Measurements from ENCODE around the gene CPSF4. TPM values are rescaled to one million over a fixed set of nuclear protein-coding genes. Genes with fewer than 3 reads are reported as not detected.

Gene CPSF4
- total RNA-seq, 1 donor = 23.3 TPM

- no peak overlapping the region for H3K4me3 ChIP-seq (ENCODE audit: low read depth, low read length)
- TF ChIP-seq CTCF (IDR thresholded peaks at IDR 0.05; ENCODE audit: insufficient read depth, low read length) = no peak
- no peak for DNase-seq (ENCODE audit: low read depth)
Measured at GRCh38 chr7:99461221-99461620, 22.5 kb downstream of the CPSF4 start.

- H3K4me3 ChIP-seq (ENCODE audit: low read depth, low read length) = peak overlapping the region; percentile 97
- no peak for TF ChIP-seq CTCF (IDR thresholded peaks at IDR 0.05; ENCODE audit: insufficient read depth, low read length)
- DNase-seq (ENCODE audit: low read depth) = no peak
Measured at GRCh38 chr7:99465421-99465768, 26.7 kb downstream of the CPSF4 start.

- no peak for TF ChIP-seq CTCF (IDR thresholded peaks at IDR 0.05; ENCODE audit: insufficient read depth, low read length)
- no peak overlapping the region for H3K4me3 ChIP-seq (ENCODE audit: low read depth, low read length)
- no peak for DNase-seq (ENCODE audit: low read depth)
Measured at GRCh38 chr7:99468336-99468918, 29.7 kb downstream of the CPSF4 start.

GRCh38 chr7:99469381-99470065, 30.8 kb downstream of the CPSF4 start:
- peak; percentile 18 for DNase-seq (ENCODE audit: low read depth)
- H3K4me3 ChIP-seq (ENCODE audit: low read depth, low read length) = no peak overlapping the region
- no peak for TF ChIP-seq CTCF (IDR thresholded peaks at IDR 0.05; ENCODE audit: insufficient read depth, low read length)

- TF ChIP-seq CTCF (IDR thresholded peaks at IDR 0.05; ENCODE audit: insufficient read depth, low read length) = no peak
- peak; percentile 94 for DNase-seq (ENCODE audit: low read depth)
- peak within 1 kb of the TSS; percentile 73 for H3K4me3 ChIP-seq (ENCODE audit: low read depth, low read length)
Measured at GRCh38 chr7:99472561-99473314, 34.0 kb downstream of the CPSF4 start, which contains the start of gene ZNF789. TSS of gene ZNF789 (plus strand) at chr7:99472890. CDS start at chr7:99476457, 3,567 bp downstream.

- no peak for TF ChIP-seq CTCF (IDR thresholded peaks at IDR 0.05; ENCODE audit: insufficient read depth, low read length)
- peak; percentile 71 for DNase-seq (ENCODE audit: low read depth)
- H3K4me3 ChIP-seq (ENCODE audit: low read depth, low read length) = peak overlapping the region; percentile 73
Measured at GRCh38 chr7:99473315-99473596, 34.5 kb downstream of the CPSF4 start.
